Measurements from ENCODE around the gene IL1RAPL1. TPM values are rescaled to one million over a fixed set of nuclear protein-coding genes. Genes with fewer than 3 reads are reported as not detected.

IL1RAPL1 gene
- total RNA-seq, 5 donors from 2014 or later (not counting 1 experiment from before 2014, with no cell fraction given): not detected

DNA sequence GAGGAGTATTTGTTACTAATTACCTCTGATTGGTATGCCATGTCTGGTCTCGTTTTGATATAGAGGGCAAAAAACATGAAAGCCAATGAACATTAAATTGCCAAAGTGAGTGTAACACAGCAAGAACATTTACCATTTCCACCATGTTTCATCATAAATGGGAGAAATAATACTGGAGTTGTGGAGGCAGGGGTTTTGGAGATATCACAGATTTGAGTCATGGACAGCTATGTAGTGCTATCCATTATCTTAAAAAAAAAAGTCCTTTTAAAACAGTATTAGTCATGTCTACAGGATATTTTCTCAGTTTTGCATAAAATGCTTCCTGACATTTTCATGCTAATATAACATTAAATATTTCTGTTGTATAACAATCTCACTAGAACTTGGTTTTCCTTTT is 301.2 kb downstream of the IL1RAPL1 start:
- Mint-ChIP-seq H3K27ac (no peak overlapping the region), H3K4me3 (no peak overlapping the region), H3K9me3 (no peaks in the 10 kb centered on the region), H3K36me3 (no peaks in the 10 kb centered on the region), H3K4me1 (no peaks in the 10 kb centered on the region), H3K27me3 (peaks cover 0 to 4% of the 10 kb centered on the region in 2 donors)
- no CpG with 5 or more reads among the region's 1 CpG for WGBS (ENCODE audit: insufficient coverage)
- no peaks in the 10 kb centered on the region for H3K27me3 ChIP-seq (replicated peaks in 1 of 2; ENCODE audit: control insufficient read depth in 2 of 2, extremely low read depth in 1 of 2, insufficient read depth in 2 of 2, low read length in 1 of 2)
- no peaks in the 10 kb centered on the region for H3K9me3 ChIP-seq
- ChIA-PET POLR2A (no interaction called here), CTCF (no interaction called here)
- H3K4me1 ChIP-seq (ENCODE audit: control insufficient read depth in 1 of 2, extremely low read depth in 1 of 2, insufficient read depth in 2 of 2, low read length in 2 of 2): no peaks in the 10 kb centered on the region
- H3K36me3 ChIP-seq (ENCODE audit: control insufficient read depth in 2 of 2, extremely low read depth in 1 of 2, insufficient read depth in 1 of 2, low read length in 1 of 2): no peaks in the 10 kb centered on the region
- H3K4me3 ChIP-seq (ENCODE audit: control insufficient read depth in 1 of 2, extremely low read depth in 1 of 2, low read length in 1 of 2): no peak overlapping the region
- no peak for ATAC-seq (replicated peaks in 1 of 4)
- no peak for DNase-seq
- no peak overlapping the region for H3K27ac ChIP-seq (ENCODE audit: low read length)

DNA sequence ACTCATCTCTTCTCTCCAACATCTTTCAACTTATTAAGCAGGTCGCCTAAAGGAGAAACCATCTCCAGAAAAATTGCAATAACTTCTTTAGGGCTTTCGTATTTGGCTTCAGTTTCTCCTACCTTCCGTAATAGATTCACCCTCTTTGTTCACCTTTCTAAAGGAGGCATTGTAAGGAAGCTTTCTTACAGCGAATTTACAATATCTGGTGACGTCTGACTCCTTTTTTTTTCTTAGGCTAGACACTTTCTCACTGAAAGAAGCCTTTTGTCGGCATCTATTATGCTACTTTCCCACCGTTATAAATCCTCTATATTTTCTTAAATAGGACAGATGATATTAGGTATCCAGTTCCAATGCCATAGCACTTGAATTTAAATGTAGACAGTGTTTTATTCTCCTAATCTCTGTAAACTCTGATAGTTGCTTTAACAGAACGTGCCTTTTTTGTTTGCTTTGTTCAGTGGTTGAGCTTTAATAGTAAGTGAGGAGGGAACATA is 302.4 kb downstream of the IL1RAPL1 start:
- Mint-ChIP-seq H3K4me1 (no peaks in the 10 kb centered on the region), H3K4me3 (no peak overlapping the region), H3K27me3 (peaks cover 0 to 4% of the 10 kb centered on the region in 2 donors), H3K36me3 (no peaks in the 10 kb centered on the region), H3K27ac (no peak overlapping the region), H3K9me3 (no peaks in the 10 kb centered on the region)
- POLR2A ChIA-PET: interaction anchor here in 1 of 2 donors (0.7 kb wide), 1 partner anchor 49 kb away, joined by 3 read pairs; no protein-coding TSS in a partner anchor
- no peak overlapping the region for H3K27ac ChIP-seq (ENCODE audit: low read length)
- no peak overlapping the region for H3K4me3 ChIP-seq (ENCODE audit: control insufficient read depth in 1 of 2, extremely low read depth in 1 of 2, low read length in 1 of 2)
- no peaks in the 10 kb centered on the region for H3K27me3 ChIP-seq (replicated peaks in 1 of 2; ENCODE audit: control insufficient read depth in 2 of 2, extremely low read depth in 1 of 2, insufficient read depth in 2 of 2, low read length in 1 of 2)
- DNase-seq: no peak
- no peak for ATAC-seq (replicated peaks in 1 of 4)
- H3K4me1 ChIP-seq (ENCODE audit: control insufficient read depth in 1 of 2, extremely low read depth in 1 of 2, insufficient read depth in 2 of 2, low read length in 2 of 2): no peaks in the 10 kb centered on the region
- WGBS (ENCODE audit: insufficient coverage): no CpG with 5 or more reads among the region's 8 CpGs
- CTCF ChIA-PET: no interaction called here
- H3K9me3 ChIP-seq: no peaks in the 10 kb centered on the region
- H3K36me3 ChIP-seq (ENCODE audit: control insufficient read depth in 2 of 2, extremely low read depth in 1 of 2, insufficient read depth in 1 of 2, low read length in 1 of 2): no peaks in the 10 kb centered on the region

GRCh38 chrX:28901637-28902036 is 314.4 kb downstream of the IL1RAPL1 start:
- Histone ChIP-seq H3K27me3 (replicated peaks in 1 of 2; ENCODE audit: control insufficient read depth in 2 of 2, extremely low read depth in 1 of 2, insufficient read depth in 2 of 2, low read length in 1 of 2) (no peaks in the 10 kb centered on the region), H3K4me1 (ENCODE audit: control insufficient read depth in 1 of 2, extremely low read depth in 1 of 2, insufficient read depth in 2 of 2, low read length in 2 of 2) (no peaks in the 10 kb centered on the region), H3K9me3 (no peaks in the 10 kb centered on the region), H3K27ac (ENCODE audit: low read length) (no peak overlapping the region), H3K4me3 (ENCODE audit: control insufficient read depth in 1 of 2, extremely low read depth in 1 of 2, low read length in 1 of 2) (no peak overlapping the region), H3K36me3 (ENCODE audit: control insufficient read depth in 2 of 2, extremely low read depth in 1 of 2, insufficient read depth in 1 of 2, low read length in 1 of 2) (no peaks in the 10 kb centered on the region)
- Mint-ChIP-seq H3K27me3 (no peaks in the 10 kb centered on the region), H3K36me3 (no peaks in the 10 kb centered on the region), H3K4me1 (no peaks in the 10 kb centered on the region), H3K4me3 (no peak overlapping the region), H3K9me3 (peaks cover 0 to 15% (median 2%) of the 10 kb centered on the region in 3 donors), H3K27ac (no peak overlapping the region)
- ChIA-PET POLR2A (no interaction called here), CTCF (no interaction called here)
- WGBS (ENCODE audit: insufficient coverage): no CpG with 5 or more reads among the region's 3 CpGs
- DNase-seq (no peak), ATAC-seq (replicated peaks in 1 of 4) (no peak)

GRCh38 chrX:28910487-28910886 is 323.2 kb downstream of the IL1RAPL1 start:
- Histone ChIP-seq H3K36me3 (ENCODE audit: control insufficient read depth in 2 of 2, extremely low read depth in 1 of 2, insufficient read depth in 1 of 2, low read length in 1 of 2) (no peaks in the 10 kb centered on the region), H3K27me3 (replicated peaks in 1 of 2; ENCODE audit: control insufficient read depth in 2 of 2, extremely low read depth in 1 of 2, insufficient read depth in 2 of 2, low read length in 1 of 2) (no peaks in the 10 kb centered on the region), H3K27ac (ENCODE audit: low read length) (no peak overlapping the region), H3K9me3 (no peaks in the 10 kb centered on the region), H3K4me3 (ENCODE audit: control insufficient read depth in 1 of 2, extremely low read depth in 1 of 2, low read length in 1 of 2) (no peak overlapping the region), H3K4me1 (ENCODE audit: control insufficient read depth in 1 of 2, extremely low read depth in 1 of 2, insufficient read depth in 2 of 2, low read length in 2 of 2) (no peaks in the 10 kb centered on the region)
- POLR2A ChIA-PET: no interaction called here
- no peak overlapping the region for H3K4me3 Mint-ChIP-seq
- no CpG with 5 or more reads among the region's 2 CpGs for WGBS (ENCODE audit: insufficient coverage)
- CTCF ChIA-PET: no interaction called here
- peaks cover 0 to 9% (median 6%) of the 10 kb centered on the region in 3 donors for H3K9me3 Mint-ChIP-seq
- H3K4me1 Mint-ChIP-seq: no peaks in the 10 kb centered on the region
- no peaks in the 10 kb centered on the region for H3K36me3 Mint-ChIP-seq
- no peaks in the 10 kb centered on the region for H3K27me3 Mint-ChIP-seq
- DNase-seq (no peak), ATAC-seq (replicated peaks in 1 of 4) (no peak)
- H3K27ac Mint-ChIP-seq: no peak overlapping the region

DNA sequence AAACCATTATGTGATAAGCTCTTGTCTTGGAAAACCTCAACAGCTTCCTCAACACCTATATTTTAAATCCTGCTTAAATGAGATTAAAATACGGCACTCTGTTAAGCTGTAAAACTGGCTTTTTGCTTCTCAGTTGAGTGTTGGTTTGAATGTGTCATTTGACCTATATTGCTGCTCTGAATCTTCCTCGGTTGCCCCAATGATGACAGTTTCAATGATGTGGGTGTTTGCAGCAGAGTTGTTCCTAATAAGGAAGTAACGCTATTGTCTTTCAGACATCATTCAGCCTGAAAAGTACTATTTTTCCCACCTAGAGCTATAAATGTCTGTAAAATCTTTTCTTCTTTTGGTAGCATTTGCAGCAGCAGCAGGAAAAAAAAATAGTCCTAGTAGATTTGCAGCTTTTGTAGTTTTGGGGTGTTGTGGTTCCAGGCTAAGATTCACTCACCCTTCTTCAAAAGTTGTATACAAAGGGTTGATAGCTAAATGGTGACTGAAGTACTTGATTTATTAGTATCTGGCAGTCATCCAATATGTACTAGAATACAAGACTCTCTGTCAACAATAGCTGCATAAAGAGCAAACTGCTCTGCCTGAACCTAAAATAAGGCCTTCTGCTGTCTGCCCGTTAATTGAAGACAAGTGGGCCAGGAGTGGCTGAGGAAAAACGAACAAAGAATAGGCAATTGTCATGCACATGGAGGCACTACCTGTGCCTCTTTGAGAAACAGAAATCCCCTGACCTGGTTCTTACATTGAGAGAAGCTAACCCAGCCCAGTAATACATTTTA is 333.1 kb downstream of the IL1RAPL1 start:
- H3K4me1 ChIP-seq (ENCODE audit: control insufficient read depth in 1 of 2, extremely low read depth in 1 of 2, insufficient read depth in 2 of 2, low read length in 2 of 2): no peaks in the 10 kb centered on the region
- H3K9me3 Mint-ChIP-seq: no peaks in the 10 kb centered on the region
- CTCF ChIA-PET: no interaction called here
- no peak overlapping the region for H3K4me3 ChIP-seq (ENCODE audit: control insufficient read depth in 1 of 2, extremely low read depth in 1 of 2, low read length in 1 of 2)
- ATAC-seq (replicated peaks in 1 of 4) (no peak), DNase-seq (no peak)
- H3K36me3 Mint-ChIP-seq: no peaks in the 10 kb centered on the region
- H3K36me3 ChIP-seq (ENCODE audit: control insufficient read depth in 2 of 2, extremely low read depth in 1 of 2, insufficient read depth in 1 of 2, low read length in 1 of 2): no peaks in the 10 kb centered on the region
- POLR2A ChIA-PET: no interaction called here
- no peaks in the 10 kb centered on the region for H3K27me3 Mint-ChIP-seq
- H3K27me3 ChIP-seq (replicated peaks in 1 of 2; ENCODE audit: control insufficient read depth in 2 of 2, extremely low read depth in 1 of 2, insufficient read depth in 2 of 2, low read length in 1 of 2): no peaks in the 10 kb centered on the region
- 100% methylated on average over 1 of the region's 5 CpGs for WGBS (ENCODE audit: insufficient coverage)
- H3K27ac ChIP-seq (ENCODE audit: low read length): no peak overlapping the region
- H3K4me1 Mint-ChIP-seq: no peaks in the 10 kb centered on the region
- no peak overlapping the region for H3K27ac Mint-ChIP-seq
- H3K4me3 Mint-ChIP-seq: no peak overlapping the region
- no peaks in the 10 kb centered on the region for H3K9me3 ChIP-seq

GRCh38 chrX:28922106-28922505 is 334.9 kb downstream of the IL1RAPL1 start:
- no peaks in the 10 kb centered on the region for H3K27me3 Mint-ChIP-seq
- Histone ChIP-seq H3K36me3 (ENCODE audit: control insufficient read depth in 2 of 2, extremely low read depth in 1 of 2, insufficient read depth in 1 of 2, low read length in 1 of 2) (no peaks in the 10 kb centered on the region), H3K4me3 (ENCODE audit: control insufficient read depth in 1 of 2, extremely low read depth in 1 of 2, low read length in 1 of 2) (no peak overlapping the region), H3K27me3 (replicated peaks in 1 of 2; ENCODE audit: control insufficient read depth in 2 of 2, extremely low read depth in 1 of 2, insufficient read depth in 2 of 2, low read length in 1 of 2) (no peaks in the 10 kb centered on the region), H3K27ac (ENCODE audit: low read length) (no peak overlapping the region), H3K9me3 (no peaks in the 10 kb centered on the region), H3K4me1 (ENCODE audit: control insufficient read depth in 1 of 2, extremely low read depth in 1 of 2, insufficient read depth in 2 of 2, low read length in 2 of 2) (no peaks in the 10 kb centered on the region)
- no peak overlapping the region for H3K4me3 Mint-ChIP-seq
- no CpG with 5 or more reads among the region's 2 CpGs for WGBS (ENCODE audit: insufficient coverage)
- H3K4me1 Mint-ChIP-seq: no peaks in the 10 kb centered on the region
- ATAC-seq (replicated peaks in 1 of 4): no peak
- H3K9me3 Mint-ChIP-seq: peaks cover 0 to 3% (median 0%) of the 10 kb centered on the region in 3 donors
- ChIA-PET CTCF (no interaction called here), POLR2A (no interaction called here)
- DNase-seq: no peak
- no peak overlapping the region for H3K27ac Mint-ChIP-seq
- no peaks in the 10 kb centered on the region for H3K36me3 Mint-ChIP-seq

Data from T-cell (primary cell).